Ovary (tissue), 9 donors: Measurements from ENCODE around the gene MT1H. TPM values are rescaled to one million over a fixed set of nuclear protein-coding genes. Genes with fewer than 3 reads are reported as not detected.

Experiments used
- DNase-seq, 5 donors: peaks; one replicate each; pipeline ENCODE4 v3.0.0-alpha.2; 2019 to 2020
- H3K27ac ChIP-seq, 2 donors: fragments of 200-600 bp; one replicate each; pipeline versions ENCODE4 v1.5.1 to v1.8.0; 2019 to 2022
- H3K27me3 ChIP-seq: fragments of 200-600 bp; one replicate; pipeline ENCODE4 v1.8.0; 2022
- H3K36me3 ChIP-seq: fragments of 200-600 bp; sonication (generic); one replicate; pipeline ENCODE4 v1.5.1; 2019
- H3K4me1 ChIP-seq: one replicate; pipeline ENCODE4 v1.8.1; 2013; ENCODE audit warnings: mild to moderate bottlenecking, moderate library complexity; ENCODE audit not compliant: insufficient read depth
- H3K4me3 ChIP-seq: fragments of 200-600 bp; sonication (generic); one replicate; pipeline ENCODE4 v1.5.1; 2017
- H3K9me3 ChIP-seq, 2 donors: fragments of 200-600 bp in 1 of 2; sonication (generic) in 1 of 2; one replicate each; pipeline versions ENCODE4 v1.5.1 to v1.8.1; 2013 to 2019; ENCODE audit warnings: mild to moderate bottlenecking in 1 of 2, moderate library complexity in 1 of 2
- CTCF ChIP-seq, 3 donors: fragments of 450-650 bp in 2 of 3; fragments of 200-600 bp in 1 of 3; IDR thresholded peaks; one replicate each; pipeline versions ENCODE4 v1.5.1 to v1.8.0; 2016 to 2022; ENCODE audit warnings: antibody characterized with exemption in 3 of 3, mild to moderate bottlenecking in 1 of 3
- EP300 ChIP-seq: sonication (generic); formaldehyde crosslinking; IDR thresholded peaks from one replicate; pipeline ENCODE4 v1.6.1; 2017; ENCODE audit warnings: antibody characterized with exemption
- POLR2A ChIP-seq: fragments of 450-650 bp; IDR thresholded peaks from one replicate; pipeline ENCODE4 v1.6.1; 2017; ENCODE audit warnings: antibody characterized with exemption, mild to moderate bottlenecking, moderate library complexity
- WGBS, 3 donors: extraction: QIAGEN DNeasy Blood & Tissue Kit in 1 of 3; methylation state at CpG; one replicate each; pipeline versions ENCODE4 v1.1.5 to v1.1.7; 2013 to 2017; 5-methylcytosine and 5-hydroxymethylcytosine counted together
- intact Hi-C, 4 donors: fragments of 100-400 bp; cut with DNase I; formaldehyde crosslinking; loops; one replicate each; pipeline versions ENCODE4 v1.11.0 to v1.15.1; 2022 to 2023
- polyA plus RNA-seq, 2 donors: library from polyadenylated mRNA; stranded (reverse); fragments of 200-250 nt in 1 of 2; fragments of 350-450 nt in 1 of 2; fragmentation: Illumina TruSeq in 1 of 2; extraction: RNeasy Lipid Tissue Mini Kit (QIAGEN cat#74804) in 1 of 2; gene quantifications; one replicate each; pipeline ENCODE4 v1.2.3, GENCODE V29; 2013 to 2014
- total RNA-seq, 7 donors: library from RNA; depleted of rRNA in 2 of 7; stranded (reverse); fragments of >200 nt in 2 of 7; fragmentation: NEBNext Ultra II Directional in 3 of 7; extraction: Animal tissue kit (Norgen Biotek cat#: 25700) in 3 of 7; gene quantifications; one replicate each; pipeline versions ENCODE4 v1.1.0 to v1.2.4, GENCODE V29; 2016 to 2023
- donor health status: DM: no; HTN: no; CAD: no; lungs with moderate emphysema.
- donor health status: DM: no; HTN: no; CAD: no.
- donor health status: Bipolar disorder and iron deficiency.
- donor health status: DM: yes; HTN: yes; CAD: no.
- donor health status: DM: no; HTN: no; CAD: no.
- donor health status: DM: yes; HTN: yes; CAD: no.

MT1H gene
- total and polyA plus RNA-seq, 9 donors = 0.79 TPM; not detected in 8

- no peak overlapping the region for H3K4me3 ChIP-seq
- H3K27me3 ChIP-seq = no peaks in the 10 kb centered on the region
- H3K9me3 ChIP-seq = peaks cover 0 to 5% of the 10 kb centered on the region in 2 donors
- no peak for DNase-seq
- no peak overlapping the region for H3K27ac ChIP-seq
- H3K36me3 ChIP-seq = no peaks in the 10 kb centered on the region
- H3K4me1 ChIP-seq = no peaks in the 10 kb centered on the region
- WGBS, 3 donors = 83 to 85% (median 84%) methylated on average over 7 of the region's 7 CpGs
- no peak for TF ChIP-seq CTCF (IDR thresholded peaks at IDR 0.05)
- no peak for TF ChIP-seq POLR2A
- TF ChIP-seq EP300 = no peak
- intact Hi-C loops = loop anchor here in 2 of 4 donors (5.0 to 10.0 kb wide), 3 partner anchors 124 to 187 kb away; no protein-coding TSS in a partner anchor
Observed at GRCh38 chr16:56701534-56701933, 31.9 kb downstream of the MT1H start.

GRCh38 chr16:56702836-56703235, 33.2 kb downstream of the MT1H start:
- H3K27ac ChIP-seq = no peak overlapping the region
- no peaks in the 10 kb centered on the region for H3K36me3 ChIP-seq
- no peaks in the 10 kb centered on the region for H3K27me3 ChIP-seq
- 69 to 86% (median 73%) methylated on average over 5 of the region's 5 CpGs for WGBS, 3 donors
- no peak for TF ChIP-seq EP300
- no peak for TF ChIP-seq POLR2A
- TF ChIP-seq CTCF (IDR thresholded peaks at IDR 0.05) = no peak
- intact Hi-C loops = loop anchor here in 2 of 4 donors (5.0 to 10.0 kb wide), 3 partner anchors 126 to 188 kb away; no protein-coding TSS in a partner anchor
- H3K4me1 ChIP-seq = no peaks in the 10 kb centered on the region
- no peak for DNase-seq
- H3K4me3 ChIP-seq = no peak overlapping the region
- H3K9me3 ChIP-seq = no peaks in the 10 kb centered on the region

- TF ChIP-seq CTCF (IDR thresholded peaks at IDR 0.05) = no peak
- no peak for TF ChIP-seq EP300
- TF ChIP-seq POLR2A = no peak
- WGBS, 3 donors = 54 to 58% (median 57%) methylated on average over 13 of the region's 13 CpGs
- DNase-seq = no peak
- H3K4me1 ChIP-seq = no peaks in the 10 kb centered on the region
- H3K27ac ChIP-seq = no peak overlapping the region
- H3K27me3 ChIP-seq = no peaks in the 10 kb centered on the region
- no peak overlapping the region for H3K4me3 ChIP-seq
- no peaks in the 10 kb centered on the region for H3K9me3 ChIP-seq
- intact Hi-C loops = loop anchor here in 1 of 4 donors (10.0 kb wide), 1 partner anchor 194 kb away; no protein-coding TSS in a partner anchor
- H3K36me3 ChIP-seq = no peaks in the 10 kb centered on the region
Observed at GRCh38 chr16:56708525-56709442, 39.2 kb downstream of the MT1H start.

- 79 to 88% (median 85%) methylated on average over 4 of the region's 4 CpGs for WGBS, 3 donors
- intact Hi-C loops = loop anchor here in 1 of 4 donors (10.0 kb wide), 1 partner anchor 195 kb away; no protein-coding TSS in a partner anchor
- H3K4me1 ChIP-seq = no peaks in the 10 kb centered on the region
- H3K4me3 ChIP-seq = no peak overlapping the region
- DNase-seq = no peak
- H3K36me3 ChIP-seq = no peaks in the 10 kb centered on the region
- no peak for TF ChIP-seq POLR2A
- no peak for TF ChIP-seq CTCF (IDR thresholded peaks at IDR 0.05)
- TF ChIP-seq EP300 = no peak
- H3K27ac ChIP-seq = no peak overlapping the region
- no peaks in the 10 kb centered on the region for H3K9me3 ChIP-seq
- H3K27me3 ChIP-seq = no peaks in the 10 kb centered on the region
Observed at GRCh38 chr16:56709443-56710040, 39.9 kb downstream of the MT1H start.
